K562 (cell line): ENCODE measurements around the gene FILIP1. TPM values are rescaled to one million over a fixed set of nuclear protein-coding genes. Genes with fewer than 3 reads are reported as not detected.

Experiments used
- CBFA2T2 ChIP-seq: fragments of 450-650 bp; conservative IDR thresholded peaks from 2 replicates; pipeline ENCODE4 v1.6.1; 2017; ENCODE audit warnings: mild to moderate bottlenecking
- CGGBP1 ChIP-seq: fragments of 250-450 bp; sonication (Bioruptor Pico); IDR thresholded peaks from 2 replicates; pipeline ENCODE4 v1.9.0; 2021; ENCODE audit warnings: mild to moderate bottlenecking
- CHD7 ChIP-seq: fragments of 200-600 bp; sonication (generic); IDR thresholded peaks from one replicate; pipeline ENCODE4 v1.6.1; 2012; ENCODE audit warnings: mild to moderate bottlenecking, low read depth, low read length, inconsistent platforms
- HOXB6 ChIP-seq: fragments of 250-450 bp; sonication (Bioruptor Pico); IDR thresholded peaks from 2 replicates; pipeline ENCODE4 v1.5.1; 2022; ENCODE audit warnings: mild to moderate bottlenecking, borderline replicate concordance
- KHSRP ChIP-seq: fragments of 450-650 bp; IDR thresholded peaks from 2 replicates; pipeline ENCODE4 v1.6.1; 2017
- MLX ChIP-seq, 2 experiments: fragments of 450-650 bp in 1 of 2; sonication (generic) in 1 of 2; formaldehyde crosslinking; conservative IDR thresholded peaks; 2 replicates each; pipeline versions ENCODE4 v1.4.0 to v1.8.1; 2020 to 2022; ENCODE audit warnings: mild to moderate bottlenecking in 1 of 2, missing genetic modification reagents in 1 of 2
- USF2 ChIP-seq: sonication (generic); formaldehyde crosslinking; IDR thresholded peaks from 2 replicates; pipeline ENCODE4 v1.5.0; 2020; ENCODE audit warnings: missing genetic modification reagents
- ZBTB49 ChIP-seq: sonication (generic); formaldehyde crosslinking; IDR thresholded peaks from 2 replicates; pipeline ENCODE4 v1.8.0; 2022; ENCODE audit warnings: missing genetic modification reagents, mild to moderate bottlenecking, borderline replicate concordance
- ZFP36 ChIP-seq: fragments of 150-350 bp; IDR thresholded peaks from 2 replicates; pipeline ENCODE4 v1.6.1; 2018; ENCODE audit warnings: low read length, low read depth; ENCODE audit not compliant: partially characterized antibody
- polyA plus RNA-seq, 8 experiments: library from polyadenylated mRNA; depleted of rRNA in 4 of 8; stranded (reverse) in 5 of 8; unstranded in 3 of 8; fragments of >200 nt; fragmentation: Nextera tagmentation in 2 of 8; fragmentation: Illumina TruSeq in 1 of 8; extraction: Ambion mirVana in 2 of 8; extraction: Trizol in 1 of 8; gene quantifications; 2 replicates each; pipeline versions ENCODE4 v1.2.1 to v1.2.3, GENCODE V29; 2011 to 2014; ENCODE audit warnings: inconsistent platforms in 1 of 8, missing spikeins in 1 of 8
- total RNA-seq, 7 experiments: library from RNA; depleted of rRNA in 6 of 7; stranded (reverse); fragments of >200 nt in 6 of 7; fragmentation: Illumina TruSeq in 2 of 7; extraction: Trizol in 2 of 7; gene quantifications; 2 replicates each; pipeline versions ENCODE4 v1.2.1 to v1.2.3, GENCODE V29; 2011 to 2021; ENCODE audit warnings: low replicate concordance in 1 of 7

The FILIP1 gene
- total and polyA plus RNA-seq, 9 of the 15 experiments (the other 6 are each of a cell fraction or from before 2014, with no cell fraction given) = 0.03 to 0.25 (median 0.10) TPM; not detected in 1

GRCh38 chr6:75302280-75302679, 191.3 kb downstream of the FILIP1 start (continued):
- TF ChIP-seq CHD7 = no peak
- TF ChIP-seq KHSRP = no peak
- no peak for TF ChIP-seq MLX (CRISPR knock-in tag; conservative IDR thresholded peaks at IDR 0.05)
- no peak for TF ChIP-seq USF2 (CRISPR knock-in tag)
- TF ChIP-seq HOXB6 (CRISPR knock-in tag) = no peak
- TF ChIP-seq CGGBP1 = no peak
- TF ChIP-seq ZBTB49 (CRISPR knock-in tag) = no peak
- no peak for TF ChIP-seq ZFP36
- no peak for TF ChIP-seq CBFA2T2
